Neuron (in vitro differentiated cells): ENCODE results near the gene EIF4E1B.

Experiments
- H2AFZ ChIP-seq: one replicate; pipeline ENCODE4 v1.6.1; 2013; ENCODE audit warnings: low read depth, mild to moderate bottlenecking, inconsistent platforms, low read length, moderate library complexity
- H3K27me3 ChIP-seq: one replicate; pipeline ENCODE4 v1.6.1; 2013; ENCODE audit warnings: low read length; ENCODE audit not compliant: insufficient read depth
- H3K36me3 ChIP-seq: one replicate; pipeline ENCODE4 v1.6.1; 2013; ENCODE audit warnings: low read length; ENCODE audit not compliant: insufficient read depth
- H3K4me1 ChIP-seq: one replicate; pipeline ENCODE4 v1.6.1; 2013; ENCODE audit warnings: low read length; ENCODE audit not compliant: insufficient read depth
- H3K4me3 ChIP-seq: 2 replicates; pipeline ENCODE4 v1.5.1; 2013; ENCODE audit warnings: mild to moderate bottlenecking, low read length, moderate library complexity
- H3K9me3 ChIP-seq: one replicate; pipeline ENCODE4 v1.6.1; 2013; ENCODE audit warnings: low read length

EIF4E1B gene

GRCh38 chr5:176610435-176610773 is 20.1 kb upstream of the EIF4E1B start:
- Histone ChIP-seq H2AFZ (no peak overlapping the region), H3K4me3 (peak overlapping the region; percentile 65)

GRCh38 chr5:176611435-176611834 is 19.0 kb upstream of the EIF4E1B start:
- H2AFZ ChIP-seq: no peak overlapping the region
- H3K9me3 ChIP-seq: no peaks in the 10 kb centered on the region
- peaks cover 2% of the 10 kb centered on the region for H3K36me3 ChIP-seq
- no peak overlapping the region for H3K4me3 ChIP-seq
- peaks cover 6% of the 10 kb centered on the region for H3K27me3 ChIP-seq
- peaks cover 36% of the 10 kb centered on the region for H3K4me1 ChIP-seq

More at GRCh38 chr5:176610435-176610773, 20.1 kb upstream of the EIF4E1B start:
- no peaks in the 10 kb centered on the region for H3K27me3 ChIP-seq
- H3K4me1 ChIP-seq: peaks cover 38% of the 10 kb centered on the region
- H3K36me3 ChIP-seq: peaks cover 2% of the 10 kb centered on the region
- no peaks in the 10 kb centered on the region for H3K9me3 ChIP-seq

GRCh38 chr5:176612008-176612407 is 18.5 kb upstream of the EIF4E1B start:
- Histone ChIP-seq H2AFZ (no peak overlapping the region), H3K4me1 (peaks cover 38% of the 10 kb centered on the region), H3K27me3 (peaks cover 6% of the 10 kb centered on the region), H3K4me3 (no peak overlapping the region), H3K9me3 (no peaks in the 10 kb centered on the region), H3K36me3 (peaks cover 2% of the 10 kb centered on the region)

GRCh38 chr5:176612855-176613254 is 17.6 kb upstream of the EIF4E1B start:
- Histone ChIP-seq H3K27me3 (peaks cover 9% of the 10 kb centered on the region), H3K36me3 (peaks cover 2% of the 10 kb centered on the region), H2AFZ (no peak overlapping the region), H3K9me3 (no peaks in the 10 kb centered on the region), H3K4me1 (peaks cover 38% of the 10 kb centered on the region), H3K4me3 (no peak overlapping the region)

- Histone ChIP-seq H2AFZ (no peak overlapping the region), H3K4me3 (no peak overlapping the region), H3K4me1 (peaks cover 32% of the 10 kb centered on the region), H3K9me3 (no peaks in the 10 kb centered on the region), H3K27me3 (peaks cover 22% of the 10 kb centered on the region), H3K36me3 (no peaks in the 10 kb centered on the region)
These were observed 15.5 kb upstream of the EIF4E1B start for GRCh38 chr5:176614805-176615478.

GRCh38 chr5:176616511-176616910 is 14.0 kb upstream of the EIF4E1B start:
- Histone ChIP-seq H3K27me3 (peaks cover 37% of the 10 kb centered on the region), H2AFZ (no peak overlapping the region), H3K4me3 (no peak overlapping the region), H3K36me3 (no peaks in the 10 kb centered on the region), H3K9me3 (no peaks in the 10 kb centered on the region), H3K4me1 (peaks cover 30% of the 10 kb centered on the region)

GRCh38 chr5:176618783-176619182 is 11.7 kb upstream of the EIF4E1B start:
- peaks cover 52% of the 10 kb centered on the region for H3K27me3 ChIP-seq
- no peak overlapping the region for H3K4me3 ChIP-seq
- no peaks in the 10 kb centered on the region for H3K36me3 ChIP-seq
- H2AFZ ChIP-seq: no peak overlapping the region
- peaks cover 20% of the 10 kb centered on the region for H3K4me1 ChIP-seq
- H3K9me3 ChIP-seq: no peaks in the 10 kb centered on the region

- peaks cover 16% of the 10 kb centered on the region for H3K4me1 ChIP-seq
- H3K4me3 ChIP-seq: no peak overlapping the region
- H3K27me3 ChIP-seq: peaks cover 56% of the 10 kb centered on the region
- no peaks in the 10 kb centered on the region for H3K9me3 ChIP-seq
- H3K36me3 ChIP-seq: no peaks in the 10 kb centered on the region
- no peak overlapping the region for H2AFZ ChIP-seq
These were observed 11.3 kb upstream of the EIF4E1B start for GRCh38 chr5:176619203-176619568.

- no peak overlapping the region for H3K4me3 ChIP-seq
- H3K4me1 ChIP-seq: peaks cover 14% of the 10 kb centered on the region
- no peaks in the 10 kb centered on the region for H3K36me3 ChIP-seq
- peaks cover 57% of the 10 kb centered on the region for H3K27me3 ChIP-seq
- H3K9me3 ChIP-seq: no peaks in the 10 kb centered on the region
- no peak overlapping the region for H2AFZ ChIP-seq
These were observed 10.7 kb upstream of the EIF4E1B start for GRCh38 chr5:176619569-176620332.

GRCh38 chr5:176620333-176620981 is 10.0 kb upstream of the EIF4E1B start:
- no peak overlapping the region for H2AFZ ChIP-seq
- no peaks in the 10 kb centered on the region for H3K36me3 ChIP-seq
- no peak overlapping the region for H3K4me3 ChIP-seq
- H3K27me3 ChIP-seq: peaks cover 64% of the 10 kb centered on the region
- H3K4me1 ChIP-seq: peaks cover 14% of the 10 kb centered on the region
- H3K9me3 ChIP-seq: no peaks in the 10 kb centered on the region

- H2AFZ ChIP-seq: no peak overlapping the region
- peaks cover 12% of the 10 kb centered on the region for H3K4me1 ChIP-seq
- no peak overlapping the region for H3K4me3 ChIP-seq
- H3K27me3 ChIP-seq: peaks cover 68% of the 10 kb centered on the region
- no peaks in the 10 kb centered on the region for H3K9me3 ChIP-seq
- H3K36me3 ChIP-seq: no peaks in the 10 kb centered on the region
These were observed 8.8 kb upstream of the EIF4E1B start for GRCh38 chr5:176621661-176622079.

- no peaks in the 10 kb centered on the region for H3K36me3 ChIP-seq
- no peak overlapping the region for H2AFZ ChIP-seq
- peaks cover 7% of the 10 kb centered on the region for H3K4me1 ChIP-seq
- H3K27me3 ChIP-seq: peaks cover 84% of the 10 kb centered on the region
- H3K9me3 ChIP-seq: no peaks in the 10 kb centered on the region
- H3K4me3 ChIP-seq: no peak overlapping the region
These were observed 6.3 kb upstream of the EIF4E1B start for GRCh38 chr5:176624142-176624541.

- Histone ChIP-seq H3K36me3 (no peaks in the 10 kb centered on the region), H3K4me1 (peaks cover 10% of the 10 kb centered on the region), H3K27me3 (peaks cover 85% of the 10 kb centered on the region), H2AFZ (no peak overlapping the region), H3K9me3 (no peaks in the 10 kb centered on the region), H3K4me3 (no peak overlapping the region)
These were observed 5.5 kb upstream of the EIF4E1B start for GRCh38 chr5:176624938-176625337.
